ENCODE measurements around the gene IL6ST.
"Not testable (repeated sequence)": the region's sequence is repeated elsewhere in the genome, so short reads cannot be mapped to it uniquely, and the experiment has no call there.

The IL6ST gene

GRCh38 chr5:55988979-55989638, 5.7 kb downstream of the IL6ST start:
- TF ChIP-seq, protein P1, sequence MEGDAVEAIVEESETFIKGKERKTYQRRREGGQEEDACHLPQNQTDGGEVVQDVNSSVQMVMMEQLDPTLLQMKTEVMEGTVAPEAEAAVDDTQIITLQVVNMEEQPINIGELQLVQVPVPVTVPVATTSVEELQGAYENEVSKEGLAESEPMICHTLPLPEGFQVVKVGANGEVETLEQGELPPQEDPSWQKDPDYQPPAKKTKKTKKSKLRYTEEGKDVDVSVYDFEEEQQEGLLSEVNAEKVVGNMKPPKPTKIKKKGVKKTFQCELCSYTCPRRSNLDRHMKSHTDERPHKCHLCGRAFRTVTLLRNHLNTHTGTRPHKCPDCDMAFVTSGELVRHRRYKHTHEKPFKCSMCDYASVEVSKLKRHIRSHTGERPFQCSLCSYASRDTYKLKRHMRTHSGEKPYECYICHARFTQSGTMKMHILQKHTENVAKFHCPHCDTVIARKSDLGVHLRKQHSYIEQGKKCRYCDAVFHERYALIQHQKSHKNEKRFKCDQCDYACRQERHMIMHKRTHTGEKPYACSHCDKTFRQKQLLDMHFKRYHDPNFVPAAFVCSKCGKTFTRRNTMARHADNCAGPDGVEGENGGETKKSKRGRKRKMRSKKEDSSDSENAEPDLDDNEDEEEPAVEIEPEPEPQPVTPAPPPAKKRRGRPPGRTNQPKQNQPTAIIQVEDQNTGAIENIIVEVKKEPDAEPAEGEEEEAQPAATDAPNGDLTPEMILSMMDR (IDR thresholded peaks at IDR 0.05; ENCODE audit: control extremely low read depth, extremely low read depth, low read depth, missing control alignments), result no peak
- ChIA-PET POLR2A (no interaction called here), CTCF (interaction anchor here (1.6 to 2.2 kb wide), 2 partner anchors 9 to 192 kb away, joined by 3 to 6 read pairs; no protein-coding TSS in a partner anchor)
- DNase-seq (ENCODE audit: extremely low spot score), result no peak

DNA sequence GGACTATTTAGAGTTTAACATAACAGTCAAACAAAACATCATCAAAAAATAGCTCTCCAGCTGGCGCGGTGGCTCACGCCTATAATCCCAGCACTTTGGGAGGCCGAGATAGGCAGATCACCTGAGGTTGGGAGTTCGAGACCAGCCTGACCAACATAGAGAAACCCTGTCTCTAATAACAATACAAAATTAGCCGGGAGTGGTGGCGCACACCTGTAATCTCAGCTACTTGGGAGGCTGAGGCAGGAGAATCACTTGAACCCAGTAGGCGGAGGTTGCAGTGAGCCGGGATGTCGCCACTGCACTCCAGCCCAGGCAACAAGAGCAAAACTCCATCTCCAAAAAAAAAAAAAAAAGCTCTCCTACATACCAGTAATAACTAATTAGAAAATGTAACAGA, 6.3 kb downstream of the IL6ST start:
- POLR2A ChIA-PET; DNase-seq (ENCODE audit: extremely low spot score): not testable (repeated sequence)
- CTCF ChIA-PET, result interaction anchor here (2.2 kb wide), 1 partner anchor 8 kb away, joined by 6 read pairs; no protein-coding TSS in a partner anchor

DNA sequence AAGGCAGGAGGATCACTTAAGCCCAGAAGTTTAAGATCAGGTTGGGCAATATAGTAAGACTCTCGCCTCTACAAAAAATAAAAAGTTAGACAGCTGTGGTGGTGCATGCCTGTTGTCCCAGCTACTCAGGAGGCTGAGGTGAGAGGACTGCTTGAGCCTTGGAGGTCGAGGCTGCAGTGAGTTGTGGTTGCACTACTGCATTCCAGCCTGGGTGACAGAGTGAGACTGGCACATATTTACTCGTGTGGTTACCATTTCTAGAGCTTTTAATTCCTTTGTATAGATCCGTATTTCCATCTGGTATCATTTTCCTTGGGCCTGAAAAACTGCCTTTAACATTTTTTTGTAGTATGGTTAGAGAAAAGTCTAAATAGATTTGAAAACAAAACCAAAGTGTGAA, 7.8 kb downstream of the IL6ST start:
- CTCF ChIA-PET, result interaction anchor here (0.9 to 1.2 kb wide), 3 partner anchors 40 to 284 kb away, joined by 3 read pairs; no protein-coding TSS in a partner anchor
- POLR2A ChIA-PET, result interaction anchor here (1.0 kb wide), 1 partner anchor 9 kb away, joined by 3 read pairs; no protein-coding TSS in a partner anchor
- TF ChIP-seq, protein P1 (IDR thresholded peaks at IDR 0.05; ENCODE audit: control extremely low read depth, extremely low read depth, low read depth, missing control alignments), result no peak
- no peak for DNase-seq (ENCODE audit: extremely low spot score)

DNA sequence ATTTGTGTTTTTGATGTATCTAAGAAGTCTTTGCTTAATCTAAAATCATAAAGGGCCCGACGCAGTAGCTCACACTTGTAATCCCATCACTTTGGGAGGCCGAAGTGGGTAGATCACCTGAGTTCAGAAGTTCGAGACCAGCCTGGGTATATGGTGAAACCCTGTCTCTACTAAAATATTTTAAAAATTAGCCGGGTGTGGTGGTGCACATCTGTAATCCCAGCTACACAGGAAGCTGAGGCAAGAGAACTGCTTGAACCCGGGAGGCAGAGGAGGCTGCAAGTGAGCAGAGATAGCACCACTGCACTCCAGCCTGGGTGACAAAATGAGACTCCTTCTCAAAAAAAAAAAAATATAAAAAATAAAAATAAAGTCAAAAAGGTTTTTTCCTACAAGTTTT, 9.6 kb downstream of the IL6ST start:
- ChIA-PET CTCF (no interaction called here), POLR2A (no interaction called here)
- TF ChIP-seq, protein P1 (IDR thresholded peaks at IDR 0.05; ENCODE audit: control extremely low read depth, extremely low read depth, low read depth, missing control alignments), result no peak
- DNase-seq (ENCODE audit: extremely low spot score), result no peak

DNA sequence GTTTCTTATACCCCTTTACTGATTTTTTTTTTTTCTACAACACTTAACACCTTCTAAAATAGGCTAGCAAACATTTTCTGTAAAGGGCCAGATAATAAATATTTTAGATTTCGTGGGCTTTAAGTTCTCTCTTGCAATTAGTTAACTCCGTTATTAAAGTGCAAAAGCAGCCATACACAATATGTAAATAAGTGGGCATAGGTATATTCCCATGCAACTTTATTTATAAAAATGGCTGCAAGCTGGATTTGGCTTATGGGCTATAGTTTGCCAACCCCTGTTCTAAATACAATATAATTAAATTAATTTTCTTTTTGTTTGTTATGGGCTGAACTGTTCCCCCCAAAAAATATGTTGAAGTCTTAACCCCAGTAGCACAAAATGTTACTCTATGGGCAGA, 10.8 kb downstream of the IL6ST start:
- POLR2A ChIA-PET, result no interaction called here
- DNase-seq (ENCODE audit: extremely low spot score), result no peak
- CTCF ChIA-PET, result interaction anchor here (1.1 to 2.1 kb wide), 2 partner anchors 11 to 217 kb away, joined by 3 to 5 read pairs; no protein-coding TSS in a partner anchor
- TF ChIP-seq, protein P1 (IDR thresholded peaks at IDR 0.05; ENCODE audit: control extremely low read depth, extremely low read depth, low read depth, missing control alignments), result no peak

- DNase-seq (ENCODE audit: extremely low spot score), result no peak
- TF ChIP-seq, protein P1 (IDR thresholded peaks at IDR 0.05; ENCODE audit: control extremely low read depth, extremely low read depth, low read depth, missing control alignments), result no peak
- CTCF ChIA-PET, result interaction anchor here (0.9 to 2.1 kb wide), 4 partner anchors 10 to 218 kb away, joined by 3 to 5 read pairs (median 4); no protein-coding TSS in a partner anchor
- POLR2A ChIA-PET, result no interaction called here
Measured at GRCh38 chr5:55982957-55983381, 11.8 kb downstream of the IL6ST start.

GRCh38 chr5:55973296-55973695, 21.5 kb downstream of the IL6ST start:
- no peak for DNase-seq (ENCODE audit: extremely low spot score)
- CTCF ChIA-PET, result interaction anchor here (1.2 to 1.7 kb wide), 2 partner anchors 10 to 11 kb away, joined by 3 read pairs; no protein-coding TSS in a partner anchor
- TF ChIP-seq, protein P1 (IDR thresholded peaks at IDR 0.05; ENCODE audit: control extremely low read depth, extremely low read depth, low read depth, missing control alignments), result no peak
- POLR2A ChIA-PET, result no interaction called here

Measured in GM10248 (cell line).